AG09319 (cell line): ENCODE results near the gene CLCN4.

Experiments used
- DNase-seq: peaks from one replicate; pipeline ENCODE4 v3.0.0-alpha.2; 2010; ENCODE audit warnings: low read depth; ENCODE audit errors: extremely low read depth
- CTCF ChIP-seq: IDR thresholded peaks from 2 replicates; pipeline ENCODE4 v1.5.1; 2011; ENCODE audit warnings: low read depth, mild to moderate bottlenecking, inconsistent platforms, low read length, moderate library complexity

The CLCN4 gene

GRCh38 chrX:10278716-10279115, 121.9 kb downstream of the CLCN4 start:
- DNase-seq, result no peak
- no peak for TF ChIP-seq CTCF

GRCh38 chrX:10280071-10280470, 123.3 kb downstream of the CLCN4 start:
- no peak for DNase-seq
- TF ChIP-seq CTCF, result no peak

- TF ChIP-seq CTCF, result no peak
- DNase-seq, result no peak
These were observed 125.7 kb downstream of the CLCN4 start for GRCh38 chrX:10282490-10282889.

GRCh38 chrX:10286195-10286594, 129.4 kb downstream of the CLCN4 start:
- no peak for TF ChIP-seq CTCF
- no peak for DNase-seq
